ENCODE results near the gene CCL25. TPM values are rescaled to one million over a fixed set of nuclear protein-coding genes. Genes with fewer than 3 reads are reported as not detected.

CCL25 gene
- total and polyA plus RNA-seq, 2 of the 13 experiments (the other 11 are each of a cell fraction or from before 2014, with no cell fraction given), result not detected

DNA sequence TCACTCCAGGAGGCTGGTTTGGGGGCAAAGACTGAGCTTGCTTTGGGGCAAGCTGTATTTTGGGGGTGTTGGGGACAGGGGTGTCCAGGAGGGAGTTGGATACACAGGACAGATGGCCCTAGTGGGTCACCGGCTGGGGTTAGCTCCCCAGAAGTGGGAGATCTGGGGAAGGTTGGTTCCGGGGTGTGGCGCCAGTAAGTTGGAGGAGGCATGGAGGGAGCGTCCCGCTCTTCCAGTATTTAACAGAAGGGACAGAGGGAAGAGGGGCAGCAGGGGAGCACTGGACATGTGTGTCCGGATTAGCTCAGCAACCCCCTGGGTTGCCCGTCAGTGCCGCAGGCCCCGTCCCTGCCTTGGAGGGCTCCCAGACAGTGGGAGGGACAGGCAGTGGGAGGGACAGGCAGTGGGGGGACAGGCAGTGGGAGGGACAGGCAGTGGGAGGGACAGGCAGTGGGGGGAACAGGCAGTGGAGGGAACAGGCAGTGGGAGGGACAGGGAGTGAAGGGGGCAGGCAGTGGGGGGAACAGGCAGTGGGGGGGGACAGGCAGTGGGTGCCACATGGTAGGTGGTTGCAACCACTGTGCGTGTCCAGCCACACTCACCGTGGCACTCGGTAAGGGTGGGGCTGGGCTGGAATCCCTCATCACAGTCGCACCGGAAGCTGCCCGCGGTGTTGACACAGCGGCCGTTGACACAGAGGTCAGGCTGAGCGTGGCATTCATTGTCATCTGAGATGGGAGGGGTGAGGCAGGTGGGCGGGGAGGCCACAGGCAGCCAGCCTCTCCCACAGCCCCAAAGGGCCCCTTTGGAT, 33.2 kb downstream of the CCL25 start (continued):
- TF ChIP-seq FOXC1 (CRISPR knock-in tag; IDR thresholded peaks at IDR 0.05; ENCODE audit: borderline replicate concordance) (no peak), ZSCAN25 (CRISPR knock-in tag; IDR thresholded peaks at IDR 0.05) (peak; percentile 96), ZNF331 (CRISPR knock-in tag; IDR thresholded peaks at IDR 0.05) (peak; percentile 63), ZNF337 (CRISPR knock-in tag; IDR thresholded peaks at IDR 0.05; ENCODE audit: borderline replicate concordance, low read depth) (no peak), GATAD2A (CRISPR knock-in tag; IDR thresholded peaks at IDR 0.05) (peak; percentile 85), SALL2 (CRISPR knock-in tag; IDR thresholded peaks at IDR 0.05) (no peak), HES4 (CRISPR knock-in tag; IDR thresholded peaks at IDR 0.05; ENCODE audit: borderline replicate concordance) (no peak), FOXK1 (CRISPR knock-in tag; IDR thresholded peaks at IDR 0.05; ENCODE audit: borderline replicate concordance, low read depth) (peak; percentile 83; the same call in 1 of the 2 replicates), ZNF234 (CRISPR knock-in tag; conservative IDR thresholded peaks at IDR 0.05) (no peak), IKZF4 (CRISPR knock-in tag; IDR thresholded peaks at IDR 0.05; ENCODE audit: borderline replicate concordance, low read depth, not compliant biosample characterization) (no peak), HDAC1 (CRISPR knock-in tag; IDR thresholded peaks at IDR 0.05) (peak; percentile 37; the same call in 1 of the 2 replicates), GABPB1 (CRISPR knock-in tag; IDR thresholded peaks at IDR 0.05) (peak; percentile 92), ISL2 (CRISPR knock-in tag; IDR thresholded peaks at IDR 0.05) (no peak), CEBPG (CRISPR knock-in tag; IDR thresholded peaks at IDR 0.05) (peak; percentile 72), ZNF879 (CRISPR knock-in tag; IDR thresholded peaks at IDR 0.05) (no peak), ZNF674 (CRISPR knock-in tag; IDR thresholded peaks at IDR 0.05; ENCODE audit: low read depth) (no peak), ZNF33B (CRISPR knock-in tag; IDR thresholded peaks at IDR 0.05) (no peak), FOXM1 (CRISPR knock-in tag; IDR thresholded peaks at IDR 0.05) (no peak), RBAK (CRISPR knock-in tag; IDR thresholded peaks at IDR 0.05) (no peak), KDM6A (CRISPR knock-in tag; IDR thresholded peaks at IDR 0.05; ENCODE audit: low read depth) (0 out of 2 replicates have a peak, but pooled peaks have one; percentile 51), FIP1L1 (IDR thresholded peaks at IDR 0.05; ENCODE audit: borderline replicate concordance, insufficient read depth, low read depth, low read length) (no peak)
- TF ChIP-seq, protein P1, sequence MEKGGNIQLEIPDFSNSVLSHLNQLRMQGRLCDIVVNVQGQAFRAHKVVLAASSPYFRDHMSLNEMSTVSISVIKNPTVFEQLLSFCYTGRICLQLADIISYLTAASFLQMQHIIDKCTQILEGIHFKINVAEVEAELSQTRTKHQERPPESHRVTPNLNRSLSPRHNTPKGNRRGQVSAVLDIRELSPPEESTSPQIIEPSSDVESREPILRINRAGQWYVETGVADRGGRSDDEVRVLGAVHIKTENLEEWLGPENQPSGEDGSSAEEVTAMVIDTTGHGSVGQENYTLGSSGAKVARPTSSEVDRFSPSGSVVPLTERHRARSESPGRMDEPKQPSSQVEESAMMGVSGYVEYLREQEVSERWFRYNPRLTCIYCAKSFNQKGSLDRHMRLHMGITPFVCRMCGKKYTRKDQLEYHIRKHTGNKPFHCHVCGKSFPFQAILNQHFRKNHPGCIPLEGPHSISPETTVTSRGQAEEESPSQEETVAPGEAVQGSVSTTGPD (CRISPR knock-in tag; IDR thresholded peaks at IDR 0.05), result no peak
- TF ChIP-seq, protein P2, sequence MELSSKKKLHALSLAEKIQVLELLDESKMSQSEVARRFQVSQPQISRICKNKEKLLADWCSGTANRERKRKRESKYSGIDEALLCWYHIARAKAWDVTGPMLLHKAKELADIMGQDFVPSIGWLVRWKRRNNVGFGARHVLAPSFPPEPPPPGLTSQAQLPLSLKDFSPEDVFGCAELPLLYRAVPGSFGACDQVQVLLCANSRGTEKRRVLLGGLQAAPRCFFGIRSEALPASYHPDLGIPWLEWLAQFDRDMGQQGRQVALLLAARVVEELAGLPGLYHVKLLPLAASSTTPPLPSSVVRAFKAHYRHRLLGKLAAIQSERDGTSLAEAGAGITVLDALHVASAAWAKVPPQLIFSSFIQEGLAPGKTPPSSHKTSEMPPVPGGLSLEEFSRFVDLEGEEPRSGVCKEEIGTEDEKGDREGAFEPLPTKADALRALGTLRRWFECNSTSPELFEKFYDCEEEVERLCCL (CRISPR knock-in tag; IDR thresholded peaks at IDR 0.05; ENCODE audit: borderline replicate concordance), result no peak
- TF ChIP-seq, protein P3, sequence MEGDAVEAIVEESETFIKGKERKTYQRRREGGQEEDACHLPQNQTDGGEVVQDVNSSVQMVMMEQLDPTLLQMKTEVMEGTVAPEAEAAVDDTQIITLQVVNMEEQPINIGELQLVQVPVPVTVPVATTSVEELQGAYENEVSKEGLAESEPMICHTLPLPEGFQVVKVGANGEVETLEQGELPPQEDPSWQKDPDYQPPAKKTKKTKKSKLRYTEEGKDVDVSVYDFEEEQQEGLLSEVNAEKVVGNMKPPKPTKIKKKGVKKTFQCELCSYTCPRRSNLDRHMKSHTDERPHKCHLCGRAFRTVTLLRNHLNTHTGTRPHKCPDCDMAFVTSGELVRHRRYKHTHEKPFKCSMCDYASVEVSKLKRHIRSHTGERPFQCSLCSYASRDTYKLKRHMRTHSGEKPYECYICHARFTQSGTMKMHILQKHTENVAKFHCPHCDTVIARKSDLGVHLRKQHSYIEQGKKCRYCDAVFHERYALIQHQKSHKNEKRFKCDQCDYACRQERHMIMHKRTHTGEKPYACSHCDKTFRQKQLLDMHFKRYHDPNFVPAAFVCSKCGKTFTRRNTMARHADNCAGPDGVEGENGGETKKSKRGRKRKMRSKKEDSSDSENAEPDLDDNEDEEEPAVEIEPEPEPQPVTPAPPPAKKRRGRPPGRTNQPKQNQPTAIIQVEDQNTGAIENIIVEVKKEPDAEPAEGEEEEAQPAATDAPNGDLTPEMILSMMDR (CRISPR knock-in tag; IDR thresholded peaks at IDR 0.05), result no peak
- TF ChIP-seq, protein P4, sequence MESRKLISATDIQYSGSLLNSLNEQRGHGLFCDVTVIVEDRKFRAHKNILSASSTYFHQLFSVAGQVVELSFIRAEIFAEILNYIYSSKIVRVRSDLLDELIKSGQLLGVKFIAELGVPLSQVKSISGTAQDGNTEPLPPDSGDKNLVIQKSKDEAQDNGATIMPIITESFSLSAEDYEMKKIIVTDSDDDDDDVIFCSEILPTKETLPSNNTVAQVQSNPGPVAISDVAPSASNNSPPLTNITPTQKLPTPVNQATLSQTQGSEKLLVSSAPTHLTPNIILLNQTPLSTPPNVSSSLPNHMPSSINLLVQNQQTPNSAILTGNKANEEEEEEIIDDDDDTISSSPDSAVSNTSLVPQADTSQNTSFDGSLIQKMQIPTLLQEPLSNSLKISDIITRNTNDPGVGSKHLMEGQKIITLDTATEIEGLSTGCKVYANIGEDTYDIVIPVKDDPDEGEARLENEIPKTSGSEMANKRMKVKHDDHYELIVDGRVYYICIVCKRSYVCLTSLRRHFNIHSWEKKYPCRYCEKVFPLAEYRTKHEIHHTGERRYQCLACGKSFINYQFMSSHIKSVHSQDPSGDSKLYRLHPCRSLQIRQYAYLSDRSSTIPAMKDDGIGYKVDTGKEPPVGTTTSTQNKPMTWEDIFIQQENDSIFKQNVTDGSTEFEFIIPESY (CRISPR knock-in tag; IDR thresholded peaks at IDR 0.05), result 0 out of 2 replicates have a peak, but pooled peaks have one; percentile 39

Measured in HepG2 (cell line).